Muscle layer of duodenum (tissue), 2 donors: ENCODE results near the gene AQP11.

Source experiments
- H3K27ac ChIP-seq: one replicate; pipeline ENCODE4 v1.7.0; 2013; ENCODE audit warnings: mild to moderate bottlenecking, low read length
- H3K27me3 ChIP-seq: one replicate; pipeline ENCODE4 v1.7.0; 2013; ENCODE audit warnings: low read depth, mild to moderate bottlenecking, control low read depth, low read length
- H3K36me3 ChIP-seq, 2 donors: one replicate each; pipeline ENCODE4 v1.7.0; 2013; ENCODE audit warnings: low read length in 2 of 2, control low read depth in 1 of 2, mild to moderate bottlenecking in 1 of 2; ENCODE audit not compliant: insufficient read depth in 2 of 2, control insufficient read depth in 1 of 2
- H3K4me1 ChIP-seq, 2 donors: one replicate each; pipeline ENCODE4 v1.7.0; 2013; ENCODE audit warnings: low read length in 2 of 2, mild to moderate bottlenecking in 2 of 2, control low read depth in 1 of 2, moderate library complexity in 1 of 2; ENCODE audit not compliant: insufficient read depth in 2 of 2, control insufficient read depth in 1 of 2
- H3K4me3 ChIP-seq, 2 donors: one replicate each; pipeline ENCODE4 v1.7.0; 2013; ENCODE audit warnings: low read length in 2 of 2, low read depth in 1 of 2, mild to moderate bottlenecking in 1 of 2
- H3K9me3 ChIP-seq, 2 donors: one replicate each; pipeline ENCODE4 v1.7.0; 2013; ENCODE audit warnings: low read length in 2 of 2, control low read depth in 1 of 2, mild to moderate bottlenecking in 1 of 2; ENCODE audit not compliant: control insufficient read depth in 1 of 2
- donor health status: healthy.

AQP11 gene

DNA sequence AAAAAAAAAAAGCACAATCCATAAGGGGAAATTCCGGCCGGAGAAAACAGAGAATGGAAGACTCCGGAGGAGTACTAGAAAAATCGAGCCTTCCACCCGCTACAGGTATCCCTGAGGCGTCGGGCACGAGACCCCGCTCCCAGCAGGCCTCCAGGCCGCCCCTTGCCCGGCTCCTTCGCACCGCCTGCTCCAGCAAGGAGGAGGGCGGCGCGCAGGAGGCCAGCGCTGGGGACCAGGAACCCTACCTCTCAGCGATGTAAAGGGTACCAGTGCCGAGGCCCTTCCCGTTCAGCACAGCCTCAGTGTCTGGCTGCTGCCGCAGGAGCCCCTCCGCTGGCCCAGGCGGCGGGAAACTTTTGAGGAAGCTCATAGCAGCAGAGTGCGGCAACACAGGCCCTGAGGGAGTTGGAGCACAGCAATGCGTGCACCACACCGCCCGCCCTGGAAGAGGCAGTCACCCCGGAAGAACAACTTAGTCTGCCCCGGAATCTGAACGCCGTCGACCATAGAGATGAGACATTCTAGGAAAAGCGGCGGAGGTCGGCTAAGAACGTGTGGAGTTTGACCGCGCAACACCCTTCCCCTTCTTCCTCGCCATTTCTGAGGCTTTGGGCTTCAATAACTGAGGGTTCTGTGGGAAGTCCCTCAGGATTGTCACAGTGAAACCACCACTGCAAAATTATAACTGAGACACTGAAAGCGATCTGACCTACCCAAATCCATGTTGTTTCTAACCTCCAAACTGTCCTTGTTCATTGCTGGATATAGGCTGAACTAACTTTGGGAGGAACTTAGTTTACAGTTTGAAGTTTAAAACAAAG is 47.8 kb downstream of the AQP11 start, which contains the start of gene CLNS1A:
TSS of gene CLNS1A (minus strand) at position 450 of the 821 bp plus-strand sequence. CDS start at position 370, 80 bp downstream.
- no peaks in the 10 kb centered on the region for H3K9me3 ChIP-seq
- no peaks in the 10 kb centered on the region for H3K36me3 ChIP-seq
- peak within 1 kb of the TSS; percentile 63 for H3K27ac ChIP-seq
- H3K4me3 ChIP-seq, result peak within 1 kb of the TSS; percentile 71 to 99
- H3K4me1 ChIP-seq, result peaks cover 8 to 23% of the 10 kb centered on the region in 2 donors
- no peaks in the 10 kb centered on the region for H3K27me3 ChIP-seq

DNA sequence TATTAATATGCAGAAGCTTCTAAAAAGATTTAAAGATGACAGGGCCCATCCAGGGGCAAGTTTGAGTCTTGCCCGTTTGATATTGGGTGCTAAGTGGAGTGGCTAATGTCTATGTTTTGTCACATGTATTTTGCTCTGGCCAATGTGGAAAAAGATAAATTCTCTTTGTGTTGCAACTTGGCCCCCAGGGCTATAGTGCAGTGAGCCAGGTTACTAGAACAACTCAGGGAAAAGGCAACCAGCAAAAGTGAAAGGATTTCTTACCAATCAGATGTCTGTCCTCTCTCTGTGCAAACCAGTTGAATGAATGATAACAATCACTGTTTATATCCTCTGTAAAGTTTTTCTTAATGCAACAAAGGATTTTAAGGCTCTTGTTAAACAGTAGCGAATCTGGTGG is 52.5 kb downstream of the AQP11 start:
- Histone ChIP-seq H3K36me3 (no peaks in the 10 kb centered on the region), H3K4me1 (peaks cover 0 to 5% of the 10 kb centered on the region in 2 donors), H3K4me3 (no peak overlapping the region), H3K27ac (no peak overlapping the region), H3K27me3 (no peaks in the 10 kb centered on the region), H3K9me3 (no peaks in the 10 kb centered on the region)

DNA sequence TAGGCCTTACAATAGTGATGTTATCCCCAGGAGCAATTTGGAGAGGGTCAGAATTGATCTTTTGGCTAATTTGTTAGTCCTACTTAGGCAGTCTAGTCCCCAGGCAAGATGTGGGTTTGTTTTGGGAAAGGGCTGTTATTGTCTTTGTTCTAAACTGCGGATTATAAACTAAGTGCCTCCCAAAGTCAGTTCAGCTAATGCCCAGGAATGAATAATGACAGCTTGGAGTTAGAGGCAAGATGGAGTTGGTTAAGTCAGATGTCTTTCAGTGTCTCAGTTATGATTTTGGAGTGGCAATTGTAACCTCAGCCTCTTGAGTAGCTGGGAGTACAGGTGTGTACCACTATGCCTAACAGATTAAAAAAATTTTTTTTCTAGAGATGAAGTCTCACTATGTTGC is 55.1 kb downstream of the AQP11 start:
- H3K4me3 ChIP-seq, result no peak overlapping the region
- no peak overlapping the region for H3K27ac ChIP-seq
- H3K9me3 ChIP-seq, result no peaks in the 10 kb centered on the region
- no peaks in the 10 kb centered on the region for H3K36me3 ChIP-seq
- H3K4me1 ChIP-seq, result no peaks in the 10 kb centered on the region
- no peaks in the 10 kb centered on the region for H3K27me3 ChIP-seq

DNA sequence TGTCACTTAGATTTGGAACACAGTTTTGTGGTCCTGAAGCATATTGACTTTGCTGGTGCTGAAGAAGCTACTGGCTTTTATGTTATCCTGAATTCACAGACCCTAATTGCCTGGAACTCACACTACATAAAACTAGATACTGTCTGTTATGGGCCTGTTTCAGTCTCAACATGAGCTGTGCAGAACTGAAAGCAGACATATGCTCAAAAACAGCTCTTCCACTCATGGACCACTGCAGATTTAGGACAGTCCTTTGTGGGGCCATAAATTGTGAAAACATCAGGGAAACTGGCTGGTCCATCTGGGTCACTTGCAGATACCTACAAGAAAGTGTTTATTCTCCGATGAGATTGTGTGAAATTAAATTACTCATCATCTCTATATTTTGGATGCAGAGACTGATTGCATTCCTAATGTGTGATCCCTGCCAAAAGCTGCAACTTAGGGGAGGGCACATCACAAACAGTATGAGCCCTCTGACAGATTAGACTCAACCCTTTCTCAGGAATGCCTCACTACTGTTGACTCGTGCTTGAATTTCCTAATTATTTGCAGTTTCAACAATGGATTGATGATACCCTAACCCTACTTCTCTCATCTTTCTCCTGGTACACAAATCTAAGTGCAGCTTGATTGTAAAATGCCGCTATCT is 58.0 kb downstream of the AQP11 start:
- Histone ChIP-seq H3K27me3 (no peaks in the 10 kb centered on the region), H3K4me1 (no peaks in the 10 kb centered on the region), H3K4me3 (no peak overlapping the region), H3K9me3 (no peaks in the 10 kb centered on the region), H3K36me3 (no peaks in the 10 kb centered on the region), H3K27ac (no peak overlapping the region)

DNA sequence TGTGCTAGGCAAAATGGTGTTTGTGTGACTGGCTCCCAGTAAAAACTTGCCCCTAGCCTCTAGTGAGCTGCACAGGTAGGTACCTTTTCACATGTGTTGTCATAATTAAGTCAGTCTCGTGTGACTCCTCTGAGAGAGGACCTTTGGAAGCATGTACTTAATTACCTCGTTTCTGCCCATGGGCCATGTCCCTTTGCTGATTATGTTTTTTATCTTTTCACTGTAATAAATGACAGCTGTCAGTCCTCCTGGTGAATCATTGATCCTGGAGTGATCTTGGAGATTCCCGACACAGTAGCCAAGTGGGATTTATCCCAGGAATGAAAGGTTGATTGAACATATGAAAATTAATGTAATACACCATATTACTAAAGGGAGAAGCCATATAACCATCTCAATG is 60.4 kb downstream of the AQP11 start:
- H3K4me3 ChIP-seq, result no peak overlapping the region
- no peaks in the 10 kb centered on the region for H3K9me3 ChIP-seq
- no peak overlapping the region for H3K27ac ChIP-seq
- no peaks in the 10 kb centered on the region for H3K27me3 ChIP-seq
- H3K4me1 ChIP-seq, result no peaks in the 10 kb centered on the region
- no peaks in the 10 kb centered on the region for H3K36me3 ChIP-seq

DNA sequence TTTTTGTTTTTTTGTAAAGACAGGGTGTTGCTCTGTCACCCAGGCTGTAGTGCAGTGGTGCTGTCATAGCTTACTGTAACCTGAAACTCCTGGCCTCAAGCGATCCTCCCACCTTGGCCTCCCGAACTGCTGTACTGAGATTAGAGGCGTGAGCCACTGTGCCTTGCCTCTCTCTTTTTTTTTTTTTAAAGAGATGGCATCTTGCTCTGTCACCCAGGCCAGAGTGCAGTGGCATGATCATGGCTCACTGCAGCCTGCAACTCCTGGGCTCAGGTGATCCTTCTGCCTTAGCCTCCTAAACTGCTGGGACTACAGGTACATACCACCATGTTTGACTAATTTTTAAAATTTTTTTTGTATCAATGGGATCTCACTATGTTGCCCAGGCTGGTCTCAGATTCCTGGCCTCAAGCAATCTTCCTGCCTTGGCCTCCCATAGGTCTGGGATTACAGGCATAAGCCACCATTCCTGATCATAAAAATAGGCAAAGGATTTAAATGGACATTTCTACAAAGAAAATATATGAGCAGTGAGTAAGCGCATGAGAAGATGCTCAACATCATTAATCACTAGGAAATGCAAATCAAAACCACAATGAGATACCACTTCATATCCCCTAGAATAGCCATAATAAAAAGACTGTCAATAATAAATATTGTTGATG is 65.1 kb downstream of the AQP11 start:
- Histone ChIP-seq H3K27me3 (no peaks in the 10 kb centered on the region), H3K4me3 (no peak overlapping the region), H3K27ac (no peak overlapping the region), H3K36me3 (no peaks in the 10 kb centered on the region), H3K9me3 (no peaks in the 10 kb centered on the region), H3K4me1 (no peaks in the 10 kb centered on the region)

DNA sequence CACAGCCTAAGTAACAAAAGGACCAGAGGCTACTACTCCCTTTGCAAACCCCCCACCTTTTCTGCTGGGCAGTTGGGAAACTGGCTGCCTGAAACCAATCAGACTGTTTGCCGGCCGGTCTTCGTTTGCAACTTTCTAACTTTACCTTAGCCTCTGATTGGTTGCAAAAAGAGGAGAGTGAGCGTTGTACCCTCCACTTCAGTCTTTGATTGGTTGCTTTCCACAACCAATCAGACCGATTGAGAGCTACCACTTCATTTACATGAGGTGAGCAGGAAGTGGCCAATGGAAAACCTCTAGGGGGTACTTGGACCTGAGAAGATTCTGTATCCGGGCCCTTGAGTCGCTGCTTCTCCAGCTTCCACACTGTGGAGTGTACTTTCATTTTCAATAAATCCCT is 66.6 kb downstream of the AQP11 start:
- no peak overlapping the region for H3K4me3 ChIP-seq
- no peaks in the 10 kb centered on the region for H3K4me1 ChIP-seq
- no peak overlapping the region for H3K27ac ChIP-seq
- H3K27me3 ChIP-seq, result no peaks in the 10 kb centered on the region
- no peaks in the 10 kb centered on the region for H3K36me3 ChIP-seq
- no peaks in the 10 kb centered on the region for H3K9me3 ChIP-seq

DNA sequence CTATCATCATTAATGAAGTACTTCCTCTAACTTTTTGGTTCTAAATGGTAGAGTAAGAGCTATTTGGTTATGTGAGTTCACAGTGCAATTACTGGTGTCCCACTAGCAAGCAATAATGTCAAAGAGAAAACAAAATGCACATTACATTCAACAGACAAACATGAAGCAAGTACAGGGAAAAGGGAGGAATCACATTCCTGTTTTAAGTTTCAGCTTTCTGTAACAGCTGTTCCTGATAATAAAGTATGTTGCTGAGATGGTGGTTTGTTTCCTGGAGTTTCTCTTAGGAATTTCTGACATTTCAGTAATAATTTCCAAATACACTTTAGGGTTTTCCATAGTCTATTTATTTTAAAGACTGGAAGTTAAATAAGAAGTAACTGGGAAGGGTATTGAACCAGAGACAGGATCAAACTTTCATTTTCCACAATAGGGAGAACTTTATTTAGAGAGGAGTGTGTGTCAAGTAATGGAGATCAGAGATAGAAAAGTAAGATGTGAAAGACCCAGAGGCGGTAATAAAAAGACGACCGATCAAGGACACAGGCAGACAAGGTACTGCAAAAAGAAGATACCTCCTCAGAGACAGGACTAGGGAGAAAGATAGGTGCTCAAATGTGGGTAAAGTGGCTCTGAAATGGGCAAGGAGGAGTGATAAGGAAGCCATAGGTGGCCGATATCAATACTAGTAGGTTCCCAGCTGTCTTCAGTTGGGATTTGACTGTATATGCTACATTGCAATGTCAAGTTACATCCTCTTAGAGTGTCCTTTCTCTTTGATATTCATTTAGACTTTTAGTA is 68.7 kb downstream of the AQP11 start:
- Histone ChIP-seq H3K27ac (no peak overlapping the region), H3K27me3 (no peaks in the 10 kb centered on the region), H3K4me3 (no peak overlapping the region), H3K36me3 (no peaks in the 10 kb centered on the region), H3K9me3 (no peaks in the 10 kb centered on the region), H3K4me1 (no peaks in the 10 kb centered on the region)
